PC-3 (cell line): ENCODE data around the gene TP53I13. TPM values are rescaled to one million over a fixed set of nuclear protein-coding genes. Genes with fewer than 3 reads are reported as not detected.

ENCODE experiments used
- ATAC-seq: fragments of 200-7000 bp; cut with Tn5 transposase; 2 replicates; pipeline ENCODE4 v1.9.1; 2020; ENCODE audit warnings: mild to moderate bottlenecking, moderate library complexity
- BruUV-seq: library from RNA; stranded (reverse); fragments of 400-500 nt; replicated peaks from 2 replicates; lab custom pipeline; 2021; lab: Mats Ljungman, UMichigan
- CTCF ChIA-PET: fragments of 300-600 bp; sonication (Branson Sonifier 250); formaldehyde crosslinking; loops from one replicate; lab custom pipeline; 2022; ENCODE audit warnings: antibody characterized with exemption; lab: Charles Lee
- POLR2A ChIA-PET: fragments of 300-600 bp; sonication (Branson Sonifier 250); formaldehyde crosslinking; loops from one replicate; lab custom pipeline; 2022; ENCODE audit warnings: antibody characterized with exemption; ENCODE audit not compliant: unreplicated experiment; lab: Charles Lee
- DNase-seq: peaks from one replicate; pipeline ENCODE4 v3.0.0-alpha.2; 2015
- H2AFZ ChIP-seq: fragments of 300-600 bp; sonication (generic); 2 replicates; pipeline ENCODE4 v1.6.0; 2016; ENCODE audit warnings: antibody characterized with exemption, low read length
- H3F3A ChIP-seq: fragments of 300-600 bp; sonication (generic); one replicate; pipeline ENCODE4 v1.6.0; 2017; ENCODE audit warnings: antibody characterized with exemption, low read length, control low read depth, mild to moderate bottlenecking; ENCODE audit not compliant: unreplicated experiment
- H3K27ac ChIP-seq: fragments of 300-600 bp; sonication (generic); 2 replicates; pipeline ENCODE4 v1.5.1; 2016; ENCODE audit warnings: mild to moderate bottlenecking, low read length
- H3K27me3 ChIP-seq: fragments of 300-600 bp; sonication (generic); 2 replicates; pipeline ENCODE4 v1.6.1; 2016; ENCODE audit warnings: low read length, mixed read lengths
- H3K36me3 ChIP-seq: fragments of 300-600 bp; sonication (generic); 2 replicates; pipeline ENCODE4 v1.6.1; 2016; ENCODE audit warnings: low read depth, mixed run types, low read length, mixed read lengths
- H3K4me1 ChIP-seq: fragments of 300-600 bp; sonication (generic); 2 replicates; pipeline ENCODE4 v1.5.1; 2016; ENCODE audit warnings: low read length; ENCODE audit not compliant: insufficient read depth
- H3K4me2 ChIP-seq: fragments of 300-600 bp; sonication (generic); 2 replicates; pipeline ENCODE4 v1.6.0; 2016; ENCODE audit warnings: low read length
- H3K4me3 ChIP-seq: fragments of 300-600 bp; sonication (generic); 2 replicates; pipeline ENCODE4 v1.5.1; 2016; ENCODE audit warnings: mild to moderate bottlenecking, low read length, mixed read lengths
- H3K79me2 ChIP-seq: fragments of 300-600 bp; sonication (generic); 2 replicates; pipeline ENCODE4 v1.6.1; 2017; ENCODE audit warnings: low read length, mixed read lengths
- H3K9ac ChIP-seq: fragments of 300-600 bp; sonication (generic); 2 replicates; pipeline ENCODE4 v1.6.0; 2016; ENCODE audit warnings: mild to moderate bottlenecking, low read length
- H3K9me2 ChIP-seq: fragments of 300-600 bp; sonication (generic); replicated peaks from 2 replicates; pipeline ENCODE4 v1.6.1; 2016; ENCODE audit warnings: mixed run types, low read length, mixed read lengths
- H3K9me3 ChIP-seq: fragments of 300-600 bp; sonication (generic); 2 replicates; pipeline ENCODE4 v1.6.1; 2016; ENCODE audit warnings: low read length, mixed read lengths
- H4K20me1 ChIP-seq: fragments of 300-600 bp; sonication (generic); 2 replicates; pipeline ENCODE4 v1.6.1; 2016; ENCODE audit warnings: low read length, mixed read lengths
- EZH2 ChIP-seq: fragments of 300-600 bp; sonication (generic); IDR thresholded peaks from one replicate; pipeline ENCODE4 v1.6.1; 2017; ENCODE audit warnings: antibody characterized with exemption, mild to moderate bottlenecking, low read length; ENCODE audit not compliant: unreplicated experiment
- EZH2phosphoT487 ChIP-seq: fragments of 300-600 bp; sonication (generic); IDR thresholded peaks from 2 replicates; pipeline ENCODE4 v1.6.1; 2018; ENCODE audit warnings: mild to moderate bottlenecking, antibody characterized with exemption, low read length, borderline replicate concordance
- intact Hi-C: fragments of 100-400 bp; cut with micrococcal nuclease; formaldehyde crosslinking; loops from 2 replicates; pipeline ENCODE4 v1.9.0; 2023
- total RNA-seq: library from RNA; depleted of rRNA; stranded (reverse); fragments of >200 nt; gene quantifications from 2 replicates; pipeline ENCODE4 v1.2.3, GENCODE V29; 2014
- TF ChIP-seq, protein P1 (sequence below): fragments of 300-600 bp; sonication (generic); conservative IDR thresholded peaks from 2 replicates; pipeline ENCODE4 v1.5.1; 2017; ENCODE audit warnings: antibody characterized with exemption, low read depth, mild to moderate bottlenecking, low read length

The TP53I13 gene
- total RNA-seq, 1 experiment from 2014 or later: 45.0 TPM

DNA sequence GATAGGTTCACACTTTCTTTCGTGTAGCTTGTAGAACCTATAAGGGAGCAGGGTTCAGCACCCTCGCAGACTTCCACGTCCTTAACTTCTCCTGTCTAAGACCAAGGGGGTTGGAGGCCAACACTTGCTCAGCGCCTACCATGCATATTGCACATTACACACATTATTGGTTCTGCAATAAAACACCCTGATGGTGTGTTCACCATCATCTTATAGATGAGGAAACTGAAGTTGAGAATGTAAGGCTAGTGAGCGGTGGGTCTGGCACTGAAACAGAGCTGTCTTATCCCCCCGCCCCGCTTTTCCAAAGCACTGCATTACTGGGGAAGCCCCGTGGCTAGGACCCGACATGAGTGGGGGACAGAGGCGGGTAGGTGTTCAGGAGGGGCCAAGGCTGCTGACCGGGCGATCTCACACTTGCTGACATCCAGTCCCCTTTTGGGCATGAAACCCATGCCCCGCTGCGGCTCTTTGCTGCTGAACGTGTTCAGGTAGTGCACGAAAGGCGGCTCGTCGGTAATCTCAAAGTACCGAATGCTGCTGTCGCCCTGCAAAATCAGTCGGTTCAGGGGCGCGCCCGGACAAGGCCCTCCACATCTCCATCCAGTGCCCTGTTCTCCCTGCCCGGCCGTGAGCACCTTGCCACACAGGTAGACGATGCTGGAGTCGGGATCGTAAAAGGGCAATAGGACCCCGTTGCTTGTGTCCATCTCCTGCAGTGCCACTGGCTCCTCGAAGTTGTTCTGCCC, 48.0 kb downstream of the TP53I13 start:
- no TSS peak for BruUV-seq
- CTCF ChIA-PET: interaction anchor here (0.5 to 2.3 kb wide), 10 partner anchors 21 to 829 kb away, joined by 3 to 26 read pairs (median 4); partner anchors contain the start of genes ANKRD13B and SSH2
- H3K4me1 ChIP-seq: peaks cover 25% of the 10 kb centered on the region
- ATAC-seq: no peak
- no peaks in the 10 kb centered on the region for H3K27me3 ChIP-seq
- H3K4me2 ChIP-seq: peak overlapping the region; percentile 86
- no peaks in the 10 kb centered on the region for H3K9me2 ChIP-seq
- no peaks in the 10 kb centered on the region for H4K20me1 ChIP-seq
- TF ChIP-seq EZH2: no peak
- TF ChIP-seq, protein P1, sequence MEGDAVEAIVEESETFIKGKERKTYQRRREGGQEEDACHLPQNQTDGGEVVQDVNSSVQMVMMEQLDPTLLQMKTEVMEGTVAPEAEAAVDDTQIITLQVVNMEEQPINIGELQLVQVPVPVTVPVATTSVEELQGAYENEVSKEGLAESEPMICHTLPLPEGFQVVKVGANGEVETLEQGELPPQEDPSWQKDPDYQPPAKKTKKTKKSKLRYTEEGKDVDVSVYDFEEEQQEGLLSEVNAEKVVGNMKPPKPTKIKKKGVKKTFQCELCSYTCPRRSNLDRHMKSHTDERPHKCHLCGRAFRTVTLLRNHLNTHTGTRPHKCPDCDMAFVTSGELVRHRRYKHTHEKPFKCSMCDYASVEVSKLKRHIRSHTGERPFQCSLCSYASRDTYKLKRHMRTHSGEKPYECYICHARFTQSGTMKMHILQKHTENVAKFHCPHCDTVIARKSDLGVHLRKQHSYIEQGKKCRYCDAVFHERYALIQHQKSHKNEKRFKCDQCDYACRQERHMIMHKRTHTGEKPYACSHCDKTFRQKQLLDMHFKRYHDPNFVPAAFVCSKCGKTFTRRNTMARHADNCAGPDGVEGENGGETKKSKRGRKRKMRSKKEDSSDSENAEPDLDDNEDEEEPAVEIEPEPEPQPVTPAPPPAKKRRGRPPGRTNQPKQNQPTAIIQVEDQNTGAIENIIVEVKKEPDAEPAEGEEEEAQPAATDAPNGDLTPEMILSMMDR: no peak
- no peak for TF ChIP-seq EZH2phosphoT487
- peak overlapping the region; percentile 65 for H3K4me3 ChIP-seq
- intact Hi-C loops: no loop called here
- H3K79me2 ChIP-seq: no peaks in the 10 kb centered on the region
- no peaks in the 10 kb centered on the region for H3F3A ChIP-seq
- POLR2A ChIA-PET: interaction anchor here (0.6 kb wide), 1 partner anchor 204 kb away, joined by 3 read pairs; no protein-coding TSS in a partner anchor
- H2AFZ ChIP-seq: peak overlapping the region; percentile 87; the same call in 1 of the 2 replicates
- no peaks in the 10 kb centered on the region for H3K36me3 ChIP-seq
- no peak overlapping the region for H3K9ac ChIP-seq
- no peak overlapping the region for H3K27ac ChIP-seq
- H3K9me3 ChIP-seq: no peaks in the 10 kb centered on the region
- DNase-seq: no peak

DNA sequence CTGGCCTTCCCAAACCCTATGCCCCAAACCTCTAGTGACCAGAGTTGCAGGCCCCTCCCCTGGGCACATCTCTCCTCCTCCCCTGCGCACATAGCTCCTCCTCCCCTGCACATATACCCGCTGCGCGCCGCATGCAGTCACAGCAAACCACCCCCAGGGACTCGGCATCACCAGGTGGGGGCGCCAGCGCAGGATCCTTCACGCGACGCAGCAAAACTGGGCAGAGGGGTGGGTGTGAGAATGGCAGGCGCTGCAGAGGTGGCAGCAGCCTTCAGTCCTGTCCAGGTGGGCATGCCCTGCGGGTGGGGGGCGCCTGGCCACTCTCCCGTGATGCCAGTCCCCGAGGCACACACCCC, 48.6 kb downstream of the TP53I13 start:
- DNase-seq: peak; percentile 81
- H3K9me3 ChIP-seq: no peaks in the 10 kb centered on the region
- no peaks in the 10 kb centered on the region for H3K36me3 ChIP-seq
- H3K4me1 ChIP-seq: peaks cover 25% of the 10 kb centered on the region
- no peaks in the 10 kb centered on the region for H4K20me1 ChIP-seq
- H3K27me3 ChIP-seq: no peaks in the 10 kb centered on the region
- ChIA-PET POLR2A (interaction anchor here (0.6 kb wide), 1 partner anchor 204 kb away, joined by 3 read pairs; no protein-coding TSS in a partner anchor), CTCF (interaction anchor here (0.5 to 2.3 kb wide), 10 partner anchors 21 to 830 kb away, joined by 3 to 26 read pairs (median 4); partner anchors contain the start of genes ANKRD13B and SSH2)
- intact Hi-C loops: no loop called here
- ATAC-seq: peak; percentile 71
- H3K9ac ChIP-seq: peak overlapping the region; percentile 67
- H2AFZ ChIP-seq: peak overlapping the region; percentile 93
- H3K4me3 ChIP-seq: peak overlapping the region; percentile 66
- no peaks in the 10 kb centered on the region for H3K9me2 ChIP-seq
- no peaks in the 10 kb centered on the region for H3K79me2 ChIP-seq
- H3K4me2 ChIP-seq: peak overlapping the region; percentile 82
- no TSS peak for BruUV-seq
- H3F3A ChIP-seq: no peaks in the 10 kb centered on the region
- TF ChIP-seq, protein P1: peak; percentile 81
- no peak for TF ChIP-seq EZH2
- no peak overlapping the region for H3K27ac ChIP-seq
